GM18867 (cell line): ENCODE results near the gene GPR84.

ENCODE experiments used
- ATAC-seq: cut with Tn5 transposase; IDR thresholded peaks from one replicate; pipeline ENCODE4 v1.9.1; 2021; ENCODE audit warnings: mild to moderate bottlenecking, moderate library complexity; ENCODE audit not compliant: unreplicated experiment

Gene GPR84

GRCh38 chr12:54364413-54364812 lies at the start of gene GPR84:
Gene GPR84 (minus strand): TSS chr12:54364486. CDS start chr12:54363851, 635 bp downstream.
- no peak for ATAC-seq

- ATAC-seq = peak; percentile 45
These were observed 49.3 kb upstream of the GPR84 start for GRCh38 chr12:54413284-54414190.

GRCh38 chr12:54412786-54413185 lies 48.5 kb upstream of the GPR84 start:
- ATAC-seq = no peak

- no peak for ATAC-seq
These were observed 48.1 kb upstream of the GPR84 start for GRCh38 chr12:54412348-54412747.

- no peak for ATAC-seq
These were observed 47.3 kb upstream of the GPR84 start for GRCh38 chr12:54411391-54412241.

- ATAC-seq = no peak
These were observed 45.0 kb upstream of the GPR84 start for GRCh38 chr12:54409267-54409666.

- ATAC-seq = no peak
These were observed 43.1 kb upstream of the GPR84 start for GRCh38 chr12:54407183-54407905.

- no peak for ATAC-seq
These were observed 41.3 kb upstream of the GPR84 start for GRCh38 chr12:54405573-54405972.

GRCh38 chr12:54405106-54405505 lies 40.8 kb upstream of the GPR84 start:
- no peak for ATAC-seq

- ATAC-seq = no peak
These were observed 40.0 kb upstream of the GPR84 start for GRCh38 chr12:54404061-54405004.

GRCh38 chr12:54401119-54401518 lies 36.8 kb upstream of the GPR84 start:
- no peak for ATAC-seq

- ATAC-seq = peak; percentile 82
These were observed 34.9 kb upstream of the GPR84 start for GRCh38 chr12:54398995-54399793.

GRCh38 chr12:54398218-54398617 lies 33.9 kb upstream of the GPR84 start:
- ATAC-seq = no peak

- ATAC-seq = no peak
These were observed 32.9 kb upstream of the GPR84 start for GRCh38 chr12:54397157-54397556.

- no peak for ATAC-seq
These were observed 31.3 kb upstream of the GPR84 start for GRCh38 chr12:54395545-54395944.

- ATAC-seq = no peak
These were observed 30.7 kb upstream of the GPR84 start for GRCh38 chr12:54394986-54395385.

- no peak for ATAC-seq
These were observed 30.0 kb upstream of the GPR84 start for GRCh38 chr12:54394281-54394719.

GRCh38 chr12:54393743-54394142 lies 29.5 kb upstream of the GPR84 start:
- no peak for ATAC-seq

- no peak for ATAC-seq
These were observed 28.9 kb upstream of the GPR84 start for GRCh38 chr12:54393207-54393609.
